ENCODE results near the gene ATG2A.

Gene ATG2A

DNA sequence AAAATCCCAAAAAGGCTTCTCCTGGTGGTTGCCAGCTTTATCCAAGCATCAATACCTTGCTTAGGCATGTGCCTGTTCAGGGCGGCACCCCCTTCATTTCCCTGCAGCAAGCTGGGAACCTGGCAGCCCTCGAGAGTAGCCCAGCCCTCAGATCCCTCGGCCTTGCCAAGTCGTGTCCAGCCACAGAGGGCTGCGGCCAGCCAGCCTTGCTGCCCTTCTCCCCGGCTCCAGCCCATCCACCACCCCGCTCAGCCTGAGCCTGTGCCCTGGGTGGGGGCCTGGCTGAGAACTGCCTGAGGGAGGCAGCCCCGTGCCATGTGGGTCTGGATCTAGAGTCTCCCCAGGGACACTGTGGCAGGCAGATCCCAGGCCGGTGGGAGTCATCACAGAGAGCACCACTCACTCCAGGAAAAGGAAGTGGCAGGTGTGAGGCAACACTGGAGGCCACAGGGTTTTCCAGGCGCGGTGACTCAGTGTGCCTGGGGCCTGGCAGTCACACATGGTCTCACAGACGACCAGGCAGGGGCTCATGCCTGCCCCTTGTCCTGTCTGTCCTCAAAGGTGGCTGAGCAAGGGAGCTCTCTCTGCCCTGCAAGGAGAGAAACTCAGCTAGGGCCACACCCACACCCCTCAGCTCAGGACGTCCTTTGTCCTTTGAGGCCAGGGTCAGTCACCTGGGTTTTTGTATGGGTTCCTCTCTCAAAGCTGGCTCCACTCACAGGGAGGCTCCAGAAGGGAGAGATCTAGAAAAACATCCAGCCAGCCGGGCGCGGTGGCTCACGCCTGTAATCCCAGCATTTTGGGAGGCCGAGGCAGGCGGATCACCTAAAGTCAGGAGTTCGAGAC, 60.4 kb downstream of the ATG2A start:
- peaks cover 49% of the 10 kb centered on the region for H3K4me1 ChIP-seq (ENCODE audit: low read length)
- peaks cover 30% of the 10 kb centered on the region for H3F3A ChIP-seq (ENCODE audit: insufficient read depth, low read length)
- H3K9me2 ChIP-seq (replicated peaks; ENCODE audit: insufficient read depth, low read length) = no peaks in the 10 kb centered on the region
- peaks cover 20% of the 10 kb centered on the region for H3K79me2 ChIP-seq (ENCODE audit: low read length)
- H3K9me3 ChIP-seq (replicated peaks; ENCODE audit: insufficient read depth, low read length) = no peaks in the 10 kb centered on the region
- no peak overlapping the region for H3K27ac ChIP-seq (ENCODE audit: low read length)
- no peaks in the 10 kb centered on the region for H4K20me1 ChIP-seq (ENCODE audit: insufficient read depth, low read length)
- 0 out of 2 replicates have a peak, but pooled peaks cover 5% of the 10 kb centered on the region for H3K36me3 ChIP-seq (replicated peaks; ENCODE audit: insufficient read depth, low read length)
- no peak overlapping the region for H3K4me3 ChIP-seq (ENCODE audit: low read length)
- no peak for DNase-seq
- H2AFZ ChIP-seq (ENCODE audit: low read length) = no peak overlapping the region
- no peak for TF ChIP-seq EZH2 (optimal IDR thresholded peaks at IDR 0.05; ENCODE audit: low read depth, low read length)
- H3K9ac ChIP-seq (ENCODE audit: low read length) = no peak overlapping the region
- no peaks in the 10 kb centered on the region for H3K27me3 ChIP-seq (replicated peaks; ENCODE audit: insufficient read depth, low read length)
- H3K4me2 ChIP-seq (ENCODE audit: low read depth, low read length) = no peak overlapping the region

DNA sequence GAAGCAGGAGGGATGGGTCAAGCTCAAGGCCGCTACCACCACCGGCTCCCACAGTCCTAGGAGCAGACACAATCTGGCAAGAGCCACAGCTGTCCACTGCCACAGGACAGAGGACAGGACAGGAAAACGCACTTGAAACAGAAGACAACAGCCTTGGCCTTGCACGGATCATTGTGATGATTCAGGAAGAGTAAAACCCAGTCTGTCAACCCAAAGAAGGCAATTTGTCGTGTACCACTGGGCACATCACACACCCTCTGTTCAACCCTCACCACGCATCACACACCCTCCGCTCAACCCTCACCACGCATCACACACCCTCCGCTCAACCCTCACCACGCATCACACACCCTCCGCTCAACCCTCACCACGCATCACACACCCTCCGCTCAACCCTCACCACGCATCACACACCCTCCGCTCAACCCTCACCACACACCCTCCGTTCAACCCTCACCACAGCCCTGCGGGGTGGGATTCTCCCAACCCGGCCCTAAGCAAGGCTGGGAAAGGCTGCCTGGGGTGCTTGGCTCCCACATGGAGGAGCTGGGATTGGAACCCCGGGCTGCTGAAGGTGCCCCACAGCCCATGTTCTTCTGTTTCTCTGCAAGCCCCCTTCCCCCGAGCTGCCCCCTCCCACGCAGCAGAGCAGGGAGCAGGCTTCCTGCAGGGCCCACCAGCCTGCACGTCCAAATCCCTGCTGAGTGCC, 61.3 kb downstream of the ATG2A start:
- H3K27me3 ChIP-seq (replicated peaks; ENCODE audit: insufficient read depth, low read length) = no peaks in the 10 kb centered on the region
- peaks cover 37% of the 10 kb centered on the region for H3F3A ChIP-seq (ENCODE audit: insufficient read depth, low read length)
- no peak for DNase-seq
- H2AFZ ChIP-seq (ENCODE audit: low read length) = no peak overlapping the region
- H3K4me3 ChIP-seq (ENCODE audit: low read length) = no peak overlapping the region
- no peaks in the 10 kb centered on the region for H3K9me2 ChIP-seq (replicated peaks; ENCODE audit: insufficient read depth, low read length)
- TF ChIP-seq, protein P1, sequence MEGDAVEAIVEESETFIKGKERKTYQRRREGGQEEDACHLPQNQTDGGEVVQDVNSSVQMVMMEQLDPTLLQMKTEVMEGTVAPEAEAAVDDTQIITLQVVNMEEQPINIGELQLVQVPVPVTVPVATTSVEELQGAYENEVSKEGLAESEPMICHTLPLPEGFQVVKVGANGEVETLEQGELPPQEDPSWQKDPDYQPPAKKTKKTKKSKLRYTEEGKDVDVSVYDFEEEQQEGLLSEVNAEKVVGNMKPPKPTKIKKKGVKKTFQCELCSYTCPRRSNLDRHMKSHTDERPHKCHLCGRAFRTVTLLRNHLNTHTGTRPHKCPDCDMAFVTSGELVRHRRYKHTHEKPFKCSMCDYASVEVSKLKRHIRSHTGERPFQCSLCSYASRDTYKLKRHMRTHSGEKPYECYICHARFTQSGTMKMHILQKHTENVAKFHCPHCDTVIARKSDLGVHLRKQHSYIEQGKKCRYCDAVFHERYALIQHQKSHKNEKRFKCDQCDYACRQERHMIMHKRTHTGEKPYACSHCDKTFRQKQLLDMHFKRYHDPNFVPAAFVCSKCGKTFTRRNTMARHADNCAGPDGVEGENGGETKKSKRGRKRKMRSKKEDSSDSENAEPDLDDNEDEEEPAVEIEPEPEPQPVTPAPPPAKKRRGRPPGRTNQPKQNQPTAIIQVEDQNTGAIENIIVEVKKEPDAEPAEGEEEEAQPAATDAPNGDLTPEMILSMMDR (IDR thresholded peaks at IDR 0.05; ENCODE audit: low read length) = no peak
- TF ChIP-seq EZH2 (optimal IDR thresholded peaks at IDR 0.05; ENCODE audit: low read depth, low read length) (no peak), EZH2phosphoT487 (IDR thresholded peaks at IDR 0.05; ENCODE audit: low read length) (no peak)
- H3K79me2 ChIP-seq (ENCODE audit: low read length) = peaks cover 13% of the 10 kb centered on the region
- 0 out of 2 replicates have a peak, but pooled peaks cover 5% of the 10 kb centered on the region for H3K36me3 ChIP-seq (replicated peaks; ENCODE audit: insufficient read depth, low read length)
- no peak overlapping the region for H3K9ac ChIP-seq (ENCODE audit: low read length)
- peaks cover 45% of the 10 kb centered on the region for H3K4me1 ChIP-seq (ENCODE audit: low read length)
- no peaks in the 10 kb centered on the region for H3K9me3 ChIP-seq (replicated peaks; ENCODE audit: insufficient read depth, low read length)
- H4K20me1 ChIP-seq (ENCODE audit: insufficient read depth, low read length) = no peaks in the 10 kb centered on the region
- no peak overlapping the region for H3K27ac ChIP-seq (ENCODE audit: low read length)
- no peak overlapping the region for H3K4me2 ChIP-seq (ENCODE audit: low read depth, low read length)

- Histone ChIP-seq H3K9ac (ENCODE audit: low read length) (no peak overlapping the region), H3K4me1 (ENCODE audit: low read length) (peaks cover 46% of the 10 kb centered on the region), H3K9me3 (replicated peaks; ENCODE audit: insufficient read depth, low read length) (no peaks in the 10 kb centered on the region), H3K4me3 (ENCODE audit: low read length) (no peak overlapping the region), H3F3A (ENCODE audit: insufficient read depth, low read length) (peaks cover 36% of the 10 kb centered on the region), H3K27ac (ENCODE audit: low read length) (no peak overlapping the region), H3K79me2 (ENCODE audit: low read length) (peaks cover 13% of the 10 kb centered on the region), H3K36me3 (replicated peaks; ENCODE audit: insufficient read depth, low read length) (0 out of 2 replicates have a peak, but pooled peaks cover 5% of the 10 kb centered on the region), H3K4me2 (ENCODE audit: low read depth, low read length) (no peak overlapping the region), H2AFZ (ENCODE audit: low read length) (no peak overlapping the region), H4K20me1 (ENCODE audit: insufficient read depth, low read length) (no peaks in the 10 kb centered on the region), H3K9me2 (replicated peaks; ENCODE audit: insufficient read depth, low read length) (no peaks in the 10 kb centered on the region), H3K27me3 (replicated peaks; ENCODE audit: insufficient read depth, low read length) (no peaks in the 10 kb centered on the region)
- DNase-seq = no peak
- no peak for TF ChIP-seq EZH2 (optimal IDR thresholded peaks at IDR 0.05; ENCODE audit: low read depth, low read length)
- no peak for TF ChIP-seq EZH2phosphoT487 (IDR thresholded peaks at IDR 0.05; ENCODE audit: low read length)
- TF ChIP-seq, protein P1 (IDR thresholded peaks at IDR 0.05; ENCODE audit: low read length) = no peak
Measured at GRCh38 chr11:64854534-64855502, 62.2 kb downstream of the ATG2A start.

Measured in MM.1S (cell line).